GM19099 (cell line): ENCODE data around the gene ARHGAP26.

Experiments
- POLR2A ChIP-seq: IDR thresholded peaks from 3 replicates; pipeline ENCODE4 v1.6.1; 2011; ENCODE audit warnings: low read depth; ENCODE audit not compliant: insufficient read length; ENCODE audit errors: extremely low read depth

The ARHGAP26 gene

GRCh38 chr5:143230676-143230996, 460.5 kb downstream of the ARHGAP26 start:
- no peak for TF ChIP-seq POLR2A

GRCh38 chr5:143231416-143231815, 461.2 kb downstream of the ARHGAP26 start:
- peak; percentile 36 for TF ChIP-seq POLR2A

DNA sequence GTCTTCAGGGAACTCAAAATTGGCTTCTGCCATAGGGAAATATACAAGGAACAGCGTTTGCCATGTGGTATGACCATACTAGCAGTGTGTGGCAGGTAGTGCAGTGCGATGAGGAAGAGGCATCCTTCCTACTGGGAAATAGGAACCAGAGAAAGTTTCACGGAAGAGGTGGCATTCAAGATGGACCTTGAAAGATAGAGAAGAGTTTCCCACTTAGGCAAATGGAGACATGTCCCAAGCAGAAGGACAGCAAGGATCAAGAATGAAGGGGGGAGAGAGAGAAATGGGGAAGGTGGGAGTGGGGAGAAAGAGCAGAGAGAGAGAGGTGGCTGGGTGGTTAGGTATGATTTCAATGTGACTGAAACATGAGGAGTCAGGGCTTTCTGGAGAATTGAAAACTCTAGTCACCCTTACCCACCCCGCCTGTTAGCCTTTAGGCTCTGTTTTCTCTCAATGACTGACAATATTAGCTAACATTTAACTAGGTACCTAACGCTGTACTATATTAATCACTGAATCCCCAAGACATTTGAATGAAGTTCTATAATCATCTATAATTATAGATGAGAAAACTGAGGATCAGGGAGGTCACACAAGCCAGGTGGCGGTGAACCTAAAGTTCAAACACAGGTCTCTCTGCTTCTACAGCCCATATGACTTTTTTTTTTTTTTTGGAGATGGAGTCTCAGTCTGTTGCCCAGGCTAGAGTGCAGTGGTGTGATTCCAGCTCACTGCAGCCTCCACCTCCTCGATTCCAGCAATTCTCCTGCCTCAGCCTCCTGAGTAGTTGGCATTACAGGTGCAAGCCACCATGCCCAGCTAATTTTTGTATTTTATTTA, 462.0 kb downstream of the ARHGAP26 start:
- TF ChIP-seq POLR2A: peak; percentile 26

- no peak for TF ChIP-seq POLR2A
Measured at GRCh38 chr5:143233031-143233430, 462.9 kb downstream of the ARHGAP26 start.

DNA sequence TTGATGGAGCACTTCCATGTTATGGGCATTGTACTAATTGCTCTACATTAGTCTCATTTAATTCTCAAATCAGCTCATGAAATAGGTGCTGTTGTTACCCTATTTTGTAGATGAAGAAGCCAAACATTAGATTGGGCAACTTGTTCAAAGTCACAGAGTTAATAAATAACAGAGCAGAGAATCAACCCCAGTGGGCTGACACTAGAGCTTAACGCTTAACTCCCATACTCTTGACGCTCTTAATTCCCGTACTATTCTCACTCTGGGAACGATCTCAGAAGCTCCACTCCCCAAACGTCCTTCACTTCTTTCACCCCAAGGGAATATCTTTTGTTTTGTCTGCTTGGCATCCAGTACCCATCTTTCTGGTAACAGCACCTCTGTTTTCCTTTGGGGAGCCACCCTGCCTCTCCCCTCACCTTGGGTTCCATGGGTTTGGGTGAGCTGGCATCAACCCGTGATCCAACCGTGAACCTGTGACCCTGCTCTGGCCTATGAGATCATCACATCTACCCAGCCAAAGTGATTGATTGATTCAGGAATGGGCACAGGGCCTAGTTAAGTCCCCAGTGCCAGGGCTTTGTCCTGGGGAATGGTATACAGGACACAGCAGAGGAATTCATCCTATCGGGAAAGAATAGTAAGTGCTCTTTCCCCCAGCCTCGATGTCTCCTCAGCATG, 464.1 kb downstream of the ARHGAP26 start:
- TF ChIP-seq POLR2A: no peak

- TF ChIP-seq POLR2A: no peak
Measured at GRCh38 chr5:143235423-143235822, 465.2 kb downstream of the ARHGAP26 start.

- TF ChIP-seq POLR2A: no peak
Measured at GRCh38 chr5:143236682-143237081, 466.5 kb downstream of the ARHGAP26 start.

DNA sequence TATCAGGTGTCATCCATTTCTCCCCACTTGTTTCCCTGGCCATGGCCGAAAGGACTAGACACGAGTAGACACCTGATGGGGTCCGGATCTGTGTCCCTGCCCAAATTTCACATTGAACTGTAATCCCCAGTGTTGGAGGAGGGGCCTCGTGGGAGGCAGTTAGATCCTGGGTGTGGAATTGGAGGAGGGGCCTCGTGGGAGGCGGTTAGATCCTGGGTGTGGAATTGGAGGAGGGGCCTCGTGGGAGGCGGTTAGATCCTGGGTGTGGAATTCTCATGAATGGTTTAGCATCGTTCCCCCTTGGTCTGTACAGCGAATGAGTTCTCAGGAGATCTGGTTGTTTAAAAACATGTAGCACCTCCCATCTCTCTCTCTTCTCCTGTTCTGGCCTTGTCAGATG, 467.5 kb downstream of the ARHGAP26 start:
- TF ChIP-seq POLR2A: no peak

GRCh38 chr5:143238620-143239019, 468.4 kb downstream of the ARHGAP26 start:
- no peak for TF ChIP-seq POLR2A

- TF ChIP-seq POLR2A: no peak
Measured at GRCh38 chr5:143239882-143240518, 469.8 kb downstream of the ARHGAP26 start.

DNA sequence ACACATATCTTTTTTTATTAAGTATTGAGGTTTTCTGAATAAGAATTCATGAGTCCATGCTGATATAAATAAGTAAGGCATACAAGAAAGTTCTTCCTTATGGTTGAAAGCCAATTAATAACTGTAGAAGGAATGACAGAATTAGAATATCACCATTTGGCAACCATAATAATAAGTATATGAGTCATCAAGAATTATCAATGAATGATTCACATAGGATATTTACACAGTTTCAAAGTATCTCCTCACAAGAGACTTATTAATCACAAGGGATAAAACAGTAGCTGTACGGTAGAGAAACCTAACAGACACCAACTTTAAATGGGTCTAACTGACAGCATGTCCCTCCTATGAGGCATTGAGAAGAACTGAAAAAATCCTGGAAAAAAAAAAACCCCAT, 471.7 kb downstream of the ARHGAP26 start:
- TF ChIP-seq POLR2A: no peak

DNA sequence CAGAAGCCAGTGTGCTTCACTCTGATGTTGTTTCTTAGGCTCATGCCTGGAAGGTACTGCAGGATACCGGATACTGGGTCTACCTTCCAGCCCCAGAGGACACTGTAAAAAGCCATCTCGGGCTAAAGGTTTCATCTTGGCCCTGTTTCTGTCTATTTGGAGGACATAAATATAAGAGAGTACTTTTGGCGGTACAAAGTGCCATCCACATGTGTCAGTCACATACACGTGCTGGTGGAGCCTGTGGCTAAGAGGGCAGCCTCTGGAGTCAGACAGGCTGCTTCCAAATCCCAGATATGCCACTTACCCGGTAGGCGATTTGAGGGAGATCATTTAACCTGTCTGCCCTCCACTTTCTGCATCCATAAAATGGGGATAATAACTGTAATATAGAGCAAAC, 472.9 kb downstream of the ARHGAP26 start:
- TF ChIP-seq POLR2A: no peak

- no peak for TF ChIP-seq POLR2A
Measured at GRCh38 chr5:143244000-143244736, 474.0 kb downstream of the ARHGAP26 start.

GRCh38 chr5:143244990-143245389, 474.8 kb downstream of the ARHGAP26 start:
- no peak for TF ChIP-seq POLR2A

DNA sequence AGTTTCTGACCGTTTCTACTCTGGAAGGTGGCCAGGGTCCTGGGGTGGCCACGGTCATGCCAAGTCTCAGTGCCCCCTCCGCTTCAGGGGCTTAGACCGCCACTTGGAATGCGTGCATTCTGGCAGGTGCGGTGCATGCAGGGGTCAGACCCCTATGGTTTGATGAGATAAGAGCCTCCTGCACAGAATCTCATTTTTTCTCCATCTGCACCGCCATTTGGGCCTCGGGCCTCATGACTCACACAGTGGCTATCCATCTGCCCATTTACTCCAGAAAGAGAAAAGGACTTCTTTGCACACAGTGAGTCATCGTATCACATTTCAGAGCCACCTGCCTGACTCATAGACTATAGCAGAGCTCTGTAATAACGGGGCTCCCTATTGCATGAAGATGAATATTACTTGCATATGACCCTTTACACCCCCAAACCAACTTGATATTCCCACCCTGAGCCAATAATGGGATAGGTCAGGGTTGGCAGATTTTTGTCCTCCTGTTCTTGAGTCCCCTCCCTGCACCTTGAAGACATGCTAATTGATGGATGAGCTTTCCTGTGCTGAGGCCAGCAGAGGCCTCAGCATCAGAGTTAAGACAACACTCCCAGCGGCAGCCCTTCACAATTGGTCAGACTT, 475.9 kb downstream of the ARHGAP26 start:
- no peak for TF ChIP-seq POLR2A
